NOMO-1 treated with dmso at 0.1 percent for 144 hours (cell line): ENCODE results near the gene RDH16.
"Not testable (repeated sequence)": the region's sequence is repeated elsewhere in the genome, so short reads cannot be mapped to it uniquely, and the experiment has no call there.

Experiments used
- DNase-seq: peaks from one replicate; lab custom pipeline; 2025; ENCODE audit not compliant: unreplicated experiment; lab: John Stamatoyannopoulos, UW

RDH16 gene

DNA sequence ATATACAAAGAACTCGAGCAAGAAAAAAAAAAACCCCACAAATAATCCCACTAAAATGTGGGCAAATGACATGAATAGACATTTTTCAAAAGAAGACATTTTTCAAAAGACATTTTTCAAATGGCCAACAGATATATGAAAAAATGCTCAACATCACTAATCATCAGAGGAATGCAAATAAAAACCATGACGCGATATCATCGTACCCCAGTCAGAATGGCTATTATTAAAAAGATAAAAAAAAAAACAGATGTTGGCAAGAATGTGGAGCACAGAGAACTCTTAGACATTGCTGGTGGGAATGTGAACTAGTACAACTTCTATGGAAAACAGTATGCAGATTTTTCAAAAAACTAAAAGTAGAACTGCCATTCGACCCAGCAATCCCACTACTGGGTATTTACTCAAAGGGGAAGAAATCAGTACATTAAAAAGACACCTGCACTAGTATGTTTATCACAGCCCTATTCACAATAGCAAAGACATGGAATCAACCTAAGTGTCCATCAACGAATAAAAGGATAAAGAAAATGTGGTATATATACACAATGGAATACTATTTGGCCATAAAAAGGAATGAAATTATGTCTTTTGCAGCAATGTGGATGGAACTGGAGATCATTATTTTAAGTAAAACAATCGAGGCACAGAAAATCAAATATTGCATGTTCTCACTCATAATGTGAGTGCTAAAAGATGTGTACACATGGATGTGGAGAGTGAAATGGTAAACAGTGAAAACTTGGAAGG lies 32.6 kb upstream of the RDH16 start:
- DNase-seq, result no peak

GRCh38 chr12:56988207-56988739 lies 30.9 kb upstream of the RDH16 start:
- peak; percentile 20 for DNase-seq

GRCh38 chr12:56987551-56988053 lies 30.2 kb upstream of the RDH16 start:
- DNase-seq, result peak; percentile 63

GRCh38 chr12:56987011-56987410 lies 29.6 kb upstream of the RDH16 start:
- DNase-seq, result no peak

DNA sequence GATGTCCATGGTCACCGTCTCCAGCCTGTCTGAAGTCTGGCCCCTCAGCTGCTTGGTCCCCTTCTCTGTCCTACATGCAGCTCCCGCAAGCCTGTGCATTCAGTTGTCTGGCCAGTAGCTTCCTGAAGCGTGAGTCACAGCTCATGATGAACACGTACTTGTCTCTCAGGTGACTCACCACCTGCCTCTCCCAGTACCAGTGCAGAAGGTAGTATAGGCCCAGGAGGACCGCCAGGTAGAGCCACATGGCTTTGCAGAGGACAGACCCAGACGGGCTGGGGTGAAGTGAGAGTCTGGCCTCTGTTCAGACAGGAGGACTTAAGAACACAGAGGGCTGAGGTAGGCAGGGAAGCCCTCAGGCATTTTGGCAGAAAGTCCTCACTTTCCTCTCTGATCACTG lies 28.3 kb upstream of the RDH16 start:
- DNase-seq, result not testable (repeated sequence)

DNA sequence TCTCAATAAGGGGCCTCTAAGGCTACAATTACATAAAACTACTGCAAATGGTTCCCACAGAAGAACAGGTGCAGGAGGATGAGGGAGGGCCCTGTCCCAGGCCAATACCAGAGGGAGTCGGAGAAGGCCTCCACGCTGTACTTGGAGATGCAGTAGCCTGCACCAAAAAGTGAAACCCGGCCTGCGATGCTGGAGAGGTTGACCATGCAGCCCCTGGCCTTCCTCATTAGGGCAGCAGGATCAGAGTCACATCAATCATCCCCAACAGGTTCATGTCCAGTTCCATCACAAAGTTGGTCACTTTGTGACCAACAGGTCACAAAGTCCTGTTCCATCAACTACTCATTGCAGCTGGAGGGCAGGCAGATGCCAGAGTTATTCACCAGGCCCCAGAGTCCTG lies 26.0 kb upstream of the RDH16 start:
- no peak for DNase-seq

DNA sequence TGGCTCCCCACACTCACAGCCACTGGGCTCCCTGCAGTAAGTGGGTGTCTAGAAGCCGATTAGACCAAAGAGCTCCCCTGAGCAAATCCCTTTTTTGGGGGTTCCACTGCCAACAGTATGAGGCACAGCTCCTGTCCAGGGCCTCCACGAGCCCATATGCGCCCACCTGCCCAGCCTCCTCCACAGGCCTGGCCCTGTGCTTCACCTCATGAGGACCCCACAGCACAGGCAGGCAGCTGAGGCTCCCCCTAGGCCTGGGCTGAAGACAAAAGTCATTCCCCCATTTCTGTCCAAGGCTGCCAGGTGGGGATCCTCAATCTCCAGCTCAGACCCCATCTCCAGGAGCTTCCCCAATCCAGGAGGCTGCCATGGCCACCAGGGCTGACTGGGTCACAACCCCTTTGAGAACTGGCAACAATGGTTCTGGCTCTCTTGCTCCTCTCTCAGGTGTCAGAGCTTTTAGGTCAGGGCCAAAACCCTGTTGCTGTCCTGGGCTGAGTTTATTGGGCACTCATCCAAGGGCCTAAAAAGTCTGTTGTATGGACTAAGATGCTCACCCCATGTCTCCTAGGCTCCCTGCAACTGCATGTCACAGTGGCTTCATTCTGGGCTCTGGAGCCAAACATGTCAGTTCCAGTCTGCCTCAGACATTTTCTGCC lies 25.3 kb upstream of the RDH16 start:
- not testable (repeated sequence) for DNase-seq

DNA sequence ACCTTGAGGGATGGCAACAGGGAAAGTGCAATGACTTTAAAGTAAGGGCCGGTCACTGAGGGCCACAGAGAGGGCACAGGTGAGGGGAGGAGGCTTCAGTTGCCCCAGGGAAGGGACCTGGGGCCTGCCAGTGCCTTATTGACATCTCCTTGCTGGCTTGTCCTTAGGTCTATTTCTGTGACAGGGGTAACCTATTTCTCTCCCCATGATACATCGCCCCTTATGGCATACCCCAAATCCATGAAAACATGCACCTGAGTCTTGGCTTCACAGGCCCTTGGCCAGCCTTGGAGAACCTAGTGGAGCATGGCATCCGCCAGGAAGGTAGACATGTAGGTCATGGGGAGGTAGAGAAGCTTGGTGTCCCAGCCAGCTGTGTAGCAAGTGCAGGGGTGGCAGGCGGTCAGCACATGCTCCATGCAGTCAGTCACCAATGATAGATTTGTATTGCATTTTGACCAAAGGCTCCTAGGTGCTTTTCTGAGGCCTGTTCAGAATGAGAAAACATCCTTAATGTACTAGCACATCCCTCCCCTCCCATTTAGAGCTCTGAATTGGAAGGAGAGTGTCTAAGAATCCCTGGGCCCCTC lies 23.6 kb upstream of the RDH16 start:
- no peak for DNase-seq

- no peak for DNase-seq
Measured at GRCh38 chr12:56980268-56980667, 22.9 kb upstream of the RDH16 start.

- DNase-seq, result no peak
Measured at GRCh38 chr12:56979628-56980027, 22.2 kb upstream of the RDH16 start.

GRCh38 chr12:56978397-56979138 lies 21.2 kb upstream of the RDH16 start:
- DNase-seq, result no peak

DNA sequence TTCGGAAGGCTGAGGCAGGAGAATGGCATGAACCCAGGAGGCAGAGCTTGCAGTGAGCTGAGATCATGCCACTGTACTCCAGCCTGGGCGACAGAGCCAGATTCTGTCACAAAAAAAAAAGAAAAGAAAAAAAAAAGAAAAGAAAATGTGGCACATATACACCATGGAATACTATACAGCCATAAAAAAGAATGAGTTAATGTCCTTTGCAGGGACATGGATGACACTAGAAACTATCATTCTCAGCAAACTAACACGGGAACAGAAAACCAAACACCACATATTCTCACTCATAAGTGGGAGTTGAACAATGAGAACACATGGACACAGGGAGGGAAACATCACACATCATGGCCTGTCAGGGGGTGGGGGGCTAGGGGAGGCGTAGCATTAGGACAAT lies 20.0 kb upstream of the RDH16 start:
- not testable (repeated sequence) for DNase-seq

DNA sequence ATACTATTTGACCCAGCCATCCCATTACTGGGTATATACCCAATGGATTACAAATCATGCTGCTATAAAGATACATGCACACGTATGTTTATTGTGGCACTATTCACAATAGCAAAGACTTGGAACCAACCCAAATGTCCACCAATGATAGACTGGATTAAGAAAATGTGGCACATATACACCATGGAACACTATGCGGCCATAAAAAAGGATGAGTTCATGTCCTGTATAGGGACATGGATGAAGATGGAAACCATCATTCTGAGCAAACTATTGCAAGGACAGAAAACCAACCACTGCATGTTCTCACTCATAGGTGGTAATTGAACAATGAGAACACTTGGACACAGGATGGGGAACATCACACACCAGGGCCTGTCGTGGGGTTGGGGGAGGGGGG lies 16.8 kb upstream of the RDH16 start:
- DNase-seq, result not testable (repeated sequence)

- not testable (repeated sequence) for DNase-seq
Measured at GRCh38 chr12:56968910-56969309, 11.5 kb upstream of the RDH16 start.

DNA sequence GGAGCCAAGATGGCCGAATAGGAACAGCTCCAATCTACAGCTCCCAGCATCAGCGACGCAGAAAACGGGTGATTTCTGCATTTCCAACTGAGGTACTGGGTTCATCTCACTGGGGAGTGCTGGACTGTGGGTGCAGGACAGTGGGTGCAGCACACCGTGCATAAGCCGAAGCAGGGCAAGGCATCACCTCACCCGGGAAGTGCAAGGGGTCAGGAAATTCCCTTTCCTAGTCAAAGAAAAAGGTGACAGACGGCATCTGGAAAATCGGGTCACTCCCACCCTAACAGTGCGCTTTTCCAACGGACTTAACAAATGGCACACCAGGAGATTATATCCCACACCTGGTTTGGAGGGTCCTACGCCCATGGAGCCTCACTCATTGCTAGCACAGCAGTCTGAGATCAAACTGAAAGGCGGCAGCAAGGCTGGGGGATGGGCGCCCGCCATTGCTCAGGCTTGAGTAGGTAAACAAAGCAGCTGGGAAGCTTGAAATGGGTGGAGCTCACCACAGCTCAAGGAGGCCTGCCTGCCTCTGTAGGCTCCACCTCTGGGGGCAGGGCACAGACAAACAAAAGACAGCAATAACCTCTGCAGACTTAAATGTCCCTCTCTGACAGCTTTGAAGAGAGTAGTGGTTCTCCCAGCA lies 8.7 kb upstream of the RDH16 start:
- not testable (repeated sequence) for DNase-seq

DNA sequence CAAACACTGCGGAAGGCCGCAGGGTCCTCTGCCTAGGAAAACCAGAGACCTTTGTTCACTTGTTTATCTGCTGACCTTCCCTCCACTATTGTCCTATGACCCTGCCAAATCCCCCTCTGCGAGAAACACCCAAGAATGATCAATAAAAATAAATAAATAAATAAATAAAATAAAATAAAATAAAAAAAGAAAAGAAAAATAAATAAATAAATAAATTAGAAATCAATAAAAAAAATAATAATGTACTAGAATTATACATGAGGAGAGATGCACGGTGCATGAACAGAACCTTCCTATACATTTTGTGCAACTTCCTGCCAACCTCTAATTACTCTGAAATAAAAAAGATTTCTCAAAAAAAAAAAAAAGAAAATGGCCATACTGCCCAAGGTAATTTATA lies 7.7 kb upstream of the RDH16 start:
- not testable (repeated sequence) for DNase-seq

GRCh38 chr12:56963557-56963956 lies 6.1 kb upstream of the RDH16 start:
- not testable (repeated sequence) for DNase-seq

DNA sequence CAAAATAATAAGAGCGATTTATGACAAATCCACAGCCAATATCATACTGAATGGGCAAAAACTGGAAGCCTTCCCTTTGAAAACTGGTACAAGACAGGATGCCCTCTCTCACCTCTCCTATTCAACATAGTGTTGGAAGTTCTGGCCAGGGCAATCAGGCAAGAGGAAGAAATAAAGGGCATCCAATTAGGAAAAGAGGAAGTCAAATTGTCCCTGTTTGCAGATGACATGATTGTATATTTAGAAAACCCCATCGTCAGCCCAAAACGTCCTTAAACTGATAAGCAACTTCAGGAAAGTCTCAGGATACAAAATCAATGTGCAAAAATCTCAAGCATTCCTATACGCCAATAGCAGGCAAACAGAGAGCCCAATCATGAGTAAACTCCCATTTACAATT lies 4.8 kb upstream of the RDH16 start:
- not testable (repeated sequence) for DNase-seq

- DNase-seq, result no peak
Measured at GRCh38 chr12:56958422-56958821, 1.0 kb upstream of the RDH16 start.

DNA sequence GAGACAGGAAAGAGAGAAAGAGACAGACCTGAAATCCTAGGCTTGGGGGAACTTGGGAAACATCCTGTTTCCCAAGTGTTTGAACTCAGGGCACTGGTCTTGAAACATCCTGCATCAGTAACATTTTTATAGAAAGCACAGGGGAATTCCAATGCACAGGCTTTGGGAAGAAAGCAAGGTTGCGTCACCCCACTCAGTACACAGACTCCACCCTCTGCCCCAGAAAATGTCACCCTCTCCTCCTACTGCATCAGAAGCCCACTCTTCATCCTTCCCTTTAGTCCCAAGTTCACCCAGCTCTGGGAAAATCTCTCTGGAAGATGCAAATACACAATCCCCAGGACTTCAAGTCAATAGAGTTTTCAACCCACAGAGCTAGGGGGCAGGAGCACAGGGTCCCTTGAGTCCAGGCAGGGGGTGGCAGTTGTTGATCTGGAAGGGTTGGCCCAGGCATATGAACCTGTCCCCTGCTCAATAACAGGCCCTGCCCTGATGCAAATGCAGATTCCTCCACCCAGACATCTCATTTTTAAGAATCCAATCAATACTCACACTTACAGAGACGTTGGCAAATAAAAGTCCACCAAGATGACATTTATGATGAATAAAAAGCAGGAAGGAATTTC lies 1.7 kb downstream of the RDH16 start:
- DNase-seq, result no peak
